ENCODE measurements around the gene SSB.
"Not testable (repeated sequence)": the region's sequence is repeated elsewhere in the genome, so short reads cannot be mapped to it uniquely, and the experiment has no call there.

SSB gene

GRCh38 chr2:169790581-169790980, 8.1 kb upstream of the SSB start:
- DNase-seq, result no peak

GRCh38 chr2:169795181-169795580, 3.5 kb upstream of the SSB start:
- DNase-seq, result no peak

- DNase-seq, result no peak
Measured at GRCh38 chr2:169796441-169796840, 2.2 kb upstream of the SSB start.

GRCh38 chr2:169797601-169798000, 1.1 kb upstream of the SSB start:
- no peak for DNase-seq

- no peak for DNase-seq
Measured at GRCh38 chr2:169798397-169798717, 314 bp upstream of the SSB start.

- DNase-seq, result no peak
Measured at GRCh38 chr2:169803480-169803879, 4.8 kb downstream of the SSB start.

- no peak for DNase-seq
Measured at GRCh38 chr2:169806586-169806985, 7.9 kb downstream of the SSB start.

- no peak for DNase-seq
Measured at GRCh38 chr2:169808221-169808620, 9.6 kb downstream of the SSB start.

GRCh38 chr2:169815849-169816248, 17.2 kb downstream of the SSB start:
- no peak for DNase-seq

GRCh38 chr2:169816961-169817360, 18.3 kb downstream of the SSB start:
- not testable (repeated sequence) for DNase-seq

- not testable (repeated sequence) for DNase-seq
Measured at GRCh38 chr2:169817369-169817768, 18.7 kb downstream of the SSB start.

- no peak for DNase-seq
Measured at GRCh38 chr2:169818241-169818640, 19.6 kb downstream of the SSB start.

GRCh38 chr2:169819106-169819505, 20.4 kb downstream of the SSB start:
- no peak for DNase-seq

- not testable (repeated sequence) for DNase-seq
Measured at GRCh38 chr2:169820101-169820500, 21.4 kb downstream of the SSB start.

GRCh38 chr2:169822036-169822435, 23.4 kb downstream of the SSB start:
- no peak for DNase-seq

- DNase-seq, result no peak
Measured at GRCh38 chr2:169822785-169823392, 24.2 kb downstream of the SSB start.

- no peak for DNase-seq
Measured at GRCh38 chr2:169823996-169824372, 25.3 kb downstream of the SSB start.

GRCh38 chr2:169824373-169825333, 26.0 kb downstream of the SSB start, which contains the start of gene METTL5:
METTL5 (minus strand) TSS chr2:169824905; CDS start chr2:169824597, 308 bp downstream.
- peak; percentile 58 for DNase-seq

- peak; percentile 90 for DNase-seq
Measured at GRCh38 chr2:169827272-169828140, 28.8 kb downstream of the SSB start, which contains the start of gene UBR3. UBR3 (plus strand) TSS chr2:169827454; CDS start chr2:169827508, 54 bp downstream.

- peak; percentile 16 for DNase-seq
Measured at GRCh38 chr2:169828141-169828811, 29.6 kb downstream of the SSB start.

GRCh38 chr2:169834401-169834800, 35.7 kb downstream of the SSB start:
- DNase-seq, result no peak

- DNase-seq, result no peak
Measured at GRCh38 chr2:169838743-169839489, 40.2 kb downstream of the SSB start.
